Type B pancreatic cell (in vitro differentiated cells): ENCODE data around the gene KCTD16. TPM values are rescaled to one million over a fixed set of nuclear protein-coding genes. Genes with fewer than 3 reads are reported as not detected.

Source experiments
- DNase-seq: peaks from one replicate; pipeline ENCODE4 v3.0.0; 2021; ENCODE audit warnings: mixed read lengths; ENCODE audit not compliant: unreplicated experiment; ENCODE audit errors: extremely low spot score
- H3K27ac Mint-ChIP-seq: 2 replicates; pipeline ENCODE4 v1.8.0; 2021; ENCODE audit warnings: mild to moderate bottlenecking, mixed read lengths
- H3K27me3 Mint-ChIP-seq: 2 replicates; pipeline ENCODE4 v1.8.0; 2021; ENCODE audit warnings: mixed read lengths
- H3K36me3 Mint-ChIP-seq: 2 replicates; pipeline ENCODE4 v1.8.0; 2021; ENCODE audit warnings: mixed read lengths
- H3K4me1 Mint-ChIP-seq: one replicate; pipeline ENCODE4 v1.8.0; 2021; ENCODE audit warnings: mixed read lengths; ENCODE audit not compliant: unreplicated experiment
- H3K4me3 Mint-ChIP-seq: 2 replicates; pipeline ENCODE4 v1.8.0; 2021; ENCODE audit warnings: mild to moderate bottlenecking, mixed read lengths
- H3K9me3 Mint-ChIP-seq: 2 replicates; pipeline ENCODE4 v1.8.0; 2021; ENCODE audit warnings: mixed read lengths
- CTCF ChIP-seq: fragments of 200-600 bp; sonication (generic); conservative IDR thresholded peaks from 2 replicates; pipeline ENCODE4 v1.5.0; 2021; ENCODE audit warnings: antibody characterized with exemption, mild to moderate bottlenecking
- total RNA-seq: library from RNA; stranded (reverse); gene quantifications from 2 replicates; pipeline ENCODE4 v1.2.1, GENCODE V29; 2021; ENCODE audit warnings: low replicate concordance

Gene KCTD16
- total RNA-seq, 1 donor from 2014 or later, result 3.0 TPM

- Mint-ChIP-seq H3K27me3 (peaks cover 66% of the 10 kb centered on the region), H3K9me3 (no peaks in the 10 kb centered on the region), H3K4me3 (peak overlapping the region; percentile 63), H3K27ac (no peak overlapping the region), H3K4me1 (peaks cover 19% of the 10 kb centered on the region), H3K36me3 (no peaks in the 10 kb centered on the region)
- no peak for TF ChIP-seq CTCF
- no peak for DNase-seq
Measured at GRCh38 chr5:144206141-144206540, 35.5 kb downstream of the KCTD16 start.

DNA sequence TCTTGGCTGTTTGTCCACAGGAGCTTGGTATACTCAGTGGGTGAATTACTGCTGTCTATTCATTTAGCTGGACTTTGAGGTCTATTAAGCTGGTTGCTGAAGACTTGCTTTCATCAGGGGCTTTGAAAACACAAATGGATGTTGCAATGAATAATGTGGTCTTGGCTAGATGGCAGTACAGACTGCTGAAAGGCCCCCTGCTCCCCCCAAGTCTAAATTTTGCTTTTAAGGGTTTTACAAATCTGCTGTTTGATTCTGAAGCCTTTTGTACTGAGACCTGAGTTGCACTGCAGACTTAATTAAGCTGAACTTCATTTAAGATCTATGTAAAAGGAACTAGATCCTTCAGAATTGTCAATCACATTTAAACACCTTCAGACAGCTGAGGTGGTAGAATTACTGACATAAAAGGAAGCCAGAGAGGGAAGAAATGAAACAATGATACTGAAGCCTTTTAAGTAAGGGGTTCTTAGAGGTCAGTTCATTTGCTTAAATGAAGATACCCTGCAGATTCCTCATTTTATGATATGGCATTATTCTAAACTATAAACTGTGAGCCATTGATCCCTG, 37.3 kb downstream of the KCTD16 start:
- Mint-ChIP-seq H3K4me3 (peak overlapping the region; percentile 50), H3K27ac (no peak overlapping the region), H3K4me1 (peaks cover 12% of the 10 kb centered on the region), H3K27me3 (peaks cover 57% of the 10 kb centered on the region), H3K36me3 (no peaks in the 10 kb centered on the region), H3K9me3 (no peaks in the 10 kb centered on the region)
- no peak for DNase-seq
- TF ChIP-seq CTCF, result no peak

DNA sequence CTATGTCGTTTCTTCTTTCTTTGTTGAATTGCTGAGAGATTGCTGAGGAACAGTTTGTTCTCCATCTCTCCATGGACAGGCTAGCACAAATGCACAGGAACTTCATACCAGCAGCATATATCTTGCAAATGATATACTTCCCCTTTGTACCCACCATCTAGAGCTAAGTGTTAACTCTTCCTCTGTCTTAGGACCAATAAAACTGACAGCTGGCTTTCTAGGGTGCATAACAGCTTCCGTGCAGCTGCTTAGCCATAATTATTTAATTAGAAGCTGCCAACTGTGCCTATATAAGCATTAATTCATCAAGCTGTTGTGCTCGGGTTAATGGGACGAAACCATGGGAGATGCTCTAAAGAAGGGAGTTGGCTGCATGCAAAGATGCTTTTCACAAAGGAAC, 38.7 kb downstream of the KCTD16 start:
- no peak overlapping the region for H3K27ac Mint-ChIP-seq

DNA sequence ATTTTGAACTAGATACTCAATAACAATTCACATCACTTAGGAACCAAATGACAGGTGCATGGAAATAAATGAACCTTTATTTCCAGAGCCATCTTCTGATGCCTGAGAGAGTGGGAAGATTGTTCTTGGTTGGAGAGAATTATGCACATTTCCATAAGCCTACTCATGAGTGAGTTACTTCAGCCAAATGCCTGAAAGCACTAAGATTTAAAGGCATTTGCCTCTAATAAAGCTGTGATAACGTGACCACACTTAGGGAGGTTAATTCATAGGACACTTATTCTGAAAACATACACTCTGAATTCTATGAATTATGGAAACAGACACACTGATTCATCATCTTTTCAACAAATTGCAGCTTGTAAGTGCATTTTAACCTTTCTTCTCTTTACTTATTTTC, 40.0 kb downstream of the KCTD16 start:
- Mint-ChIP-seq H3K27me3 (peaks cover 50% of the 10 kb centered on the region), H3K27ac (no peak overlapping the region), H3K9me3 (no peaks in the 10 kb centered on the region), H3K36me3 (no peaks in the 10 kb centered on the region), H3K4me3 (no peak overlapping the region), H3K4me1 (no peaks in the 10 kb centered on the region)
- TF ChIP-seq CTCF, result no peak
- no peak for DNase-seq

More for the DNA sequence above, 38.7 kb downstream of the KCTD16 start:
- H3K36me3 Mint-ChIP-seq, result no peaks in the 10 kb centered on the region
- peaks cover 6% of the 10 kb centered on the region for H3K4me1 Mint-ChIP-seq
- no peak for TF ChIP-seq CTCF
- H3K9me3 Mint-ChIP-seq, result no peaks in the 10 kb centered on the region
- H3K4me3 Mint-ChIP-seq, result peak overlapping the region; percentile 27
- DNase-seq, result no peak
- peaks cover 56% of the 10 kb centered on the region for H3K27me3 Mint-ChIP-seq

DNA sequence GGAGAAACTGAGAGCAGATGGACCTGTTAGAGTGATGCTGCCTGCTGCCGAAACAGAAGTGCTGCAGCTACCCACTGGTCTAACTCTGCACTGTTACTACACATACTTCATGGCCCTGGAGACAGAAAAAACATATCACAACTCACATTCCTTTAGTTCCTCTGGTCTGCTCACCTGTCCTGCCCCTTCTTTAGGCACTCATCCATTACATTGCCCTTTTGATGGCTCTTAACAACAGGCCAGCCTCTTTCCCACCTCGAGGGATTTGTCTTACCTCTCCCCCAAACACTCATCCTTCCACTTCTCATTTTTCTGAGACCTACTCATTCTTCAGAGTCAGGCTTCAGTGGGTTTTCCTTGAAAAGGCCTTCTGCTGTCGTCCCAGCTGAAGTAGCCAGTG, 49.2 kb downstream of the KCTD16 start:
- Mint-ChIP-seq H3K4me3 (no peak overlapping the region), H3K36me3 (no peaks in the 10 kb centered on the region), H3K9me3 (no peaks in the 10 kb centered on the region), H3K27ac (no peak overlapping the region), H3K27me3 (no peaks in the 10 kb centered on the region), H3K4me1 (no peaks in the 10 kb centered on the region)
- DNase-seq, result no peak
- no peak for TF ChIP-seq CTCF
